Measurements from ENCODE around the gene KDM2A.
"Not testable (repeated sequence)": the region's sequence is repeated elsewhere in the genome, so short reads cannot be mapped to it uniquely, and the experiment has no call there.

The KDM2A gene

GRCh38 chr11:67174311-67174710 is 55.2 kb downstream of the KDM2A start:
- DNase-seq, result no peak

GRCh38 chr11:67177399-67178281 is 58.6 kb downstream of the KDM2A start:
- no peak for DNase-seq

- no peak for DNase-seq
Observed at GRCh38 chr11:67178421-67178820, 59.4 kb downstream of the KDM2A start.

GRCh38 chr11:67178878-67179277 is 59.8 kb downstream of the KDM2A start:
- DNase-seq, result no peak

GRCh38 chr11:67179892-67180490 is 60.9 kb downstream of the KDM2A start:
- no peak for DNase-seq

GRCh38 chr11:67194096-67194495 is 75.0 kb downstream of the KDM2A start:
- DNase-seq, result no peak

- no peak for DNase-seq
Observed at GRCh38 chr11:67195971-67196456, 77.0 kb downstream of the KDM2A start.

GRCh38 chr11:67197606-67198005 is 78.5 kb downstream of the KDM2A start:
- no peak for DNase-seq

- DNase-seq, result not testable (repeated sequence)
Observed at GRCh38 chr11:67198781-67199180, 79.7 kb downstream of the KDM2A start.

- no peak for DNase-seq
Observed at GRCh38 chr11:67199751-67200150, 80.7 kb downstream of the KDM2A start.

GRCh38 chr11:67202028-67202427 is 83.0 kb downstream of the KDM2A start:
- DNase-seq, result no peak

GRCh38 chr11:67204822-67205221 is 85.8 kb downstream of the KDM2A start:
- DNase-seq, result no peak

- DNase-seq, result not testable (repeated sequence)
Observed at GRCh38 chr11:67209222-67209621, 90.2 kb downstream of the KDM2A start.

GRCh38 chr11:67211656-67212436 is 92.8 kb downstream of the KDM2A start:
- no peak for DNase-seq

- no peak for DNase-seq
Observed at GRCh38 chr11:67213178-67213621, 94.1 kb downstream of the KDM2A start.

- DNase-seq, result no peak
Observed at GRCh38 chr11:67227726-67228125, 108.7 kb downstream of the KDM2A start.

- no peak for DNase-seq
Observed at GRCh38 chr11:67230406-67230805, 111.3 kb downstream of the KDM2A start.

GRCh38 chr11:67230886-67231285 is 111.8 kb downstream of the KDM2A start:
- DNase-seq, result no peak

- DNase-seq, result no peak
Observed at GRCh38 chr11:67233584-67234190, 114.6 kb downstream of the KDM2A start.

GRCh38 chr11:67234571-67234970 is 115.5 kb downstream of the KDM2A start:
- not testable (repeated sequence) for DNase-seq

- DNase-seq, result no peak
Observed at GRCh38 chr11:67237574-67237973, 118.5 kb downstream of the KDM2A start.

GRCh38 chr11:67238894-67239782 is 120.1 kb downstream of the KDM2A start:
- no peak for DNase-seq
